ENCODE results near the gene TMCC2. TPM values are rescaled to one million over a fixed set of nuclear protein-coding genes. Genes with fewer than 3 reads are reported as not detected.
"Not testable (repeated sequence)": the region's sequence is repeated elsewhere in the genome, so short reads cannot be mapped to it uniquely, and the experiment has no call there.

TMCC2 gene
- total RNA-seq, 1 donor from 2014 or later = 8.4 TPM

GRCh38 chr1:205211839-205212536 is 15.8 kb upstream of the TMCC2 start:
- intact Hi-C loops (cut with micrococcal nuclease) = loop anchor here (1.0 to 5.0 kb wide), 9 partner anchors 17 to 1840 kb away; partner anchors contain the start of genes PFKFB2, PPP1R15B, SNRPE and YOD1

GRCh38 chr1:205214756-205215155 is 13.0 kb upstream of the TMCC2 start:
- intact Hi-C loops (cut with micrococcal nuclease) = loop anchor here (5.0 kb wide), 2 partner anchors 802 to 1838 kb away; partner anchors contain the start of genes PFKFB2, PPP1R15B and YOD1

- intact Hi-C loops (cut with micrococcal nuclease) = no loop called here
These were observed 11.2 kb upstream of the TMCC2 start for GRCh38 chr1:205216588-205216987.

GRCh38 chr1:205217418-205217817 is 10.3 kb upstream of the TMCC2 start:
- intact Hi-C loops (cut with micrococcal nuclease) = no loop called here

- intact Hi-C loops (cut with micrococcal nuclease) = loop anchor here (10.0 kb wide), 1 partner anchor 676 kb away; no protein-coding TSS in a partner anchor
These were observed 7.3 kb upstream of the TMCC2 start for GRCh38 chr1:205220421-205220820.

GRCh38 chr1:205224736-205225135 is 3.0 kb upstream of the TMCC2 start:
- intact Hi-C loops (cut with micrococcal nuclease) = loop anchor here (5.0 to 10.0 kb wide), 2 partner anchors 680 to 702 kb away; no protein-coding TSS in a partner anchor

- intact Hi-C loops (cut with micrococcal nuclease) = loop anchor here (5.0 to 10.0 kb wide), 2 partner anchors 681 to 704 kb away; no protein-coding TSS in a partner anchor
These were observed 1.6 kb upstream of the TMCC2 start for GRCh38 chr1:205225901-205226765.

- intact Hi-C loops (cut with micrococcal nuclease) = loop anchor here (5.0 to 10.0 kb wide), 2 partner anchors 682 to 705 kb away; no protein-coding TSS in a partner anchor
These were observed 720 bp upstream of the TMCC2 start for GRCh38 chr1:205226868-205227583.

GRCh38 chr1:205228093-205228521 is 361 bp downstream of the TMCC2 start:
- intact Hi-C loops (cut with micrococcal nuclease) = loop anchor here (2.0 to 10.0 kb wide), 4 partner anchors 93 to 706 kb away; partner anchors contain the start of gene NUAK2

- intact Hi-C loops (cut with micrococcal nuclease) = loop anchor here (1.0 to 10.0 kb wide), 10 partner anchors 9 to 707 kb away; partner anchors contain the start of genes DSTYK and NUAK2
These were observed 1.7 kb downstream of the TMCC2 start for GRCh38 chr1:205229399-205229871.

- intact Hi-C loops (cut with micrococcal nuclease) = loop anchor here (1.0 to 10.0 kb wide), 10 partner anchors 8 to 708 kb away; partner anchors contain the start of genes DSTYK and NUAK2
These were observed 2.4 kb downstream of the TMCC2 start for GRCh38 chr1:205229916-205230700.

- intact Hi-C loops (cut with micrococcal nuclease) = no loop called here
These were observed 3.2 kb downstream of the TMCC2 start for GRCh38 chr1:205230982-205231381.

GRCh38 chr1:205232127-205232820 is 4.5 kb downstream of the TMCC2 start:
- intact Hi-C loops (cut with micrococcal nuclease) = no loop called here

- intact Hi-C loops (cut with micrococcal nuclease) = no loop called here
These were observed 5.2 kb downstream of the TMCC2 start for GRCh38 chr1:205232945-205233397.

- intact Hi-C loops (cut with micrococcal nuclease) = not testable (repeated sequence)
These were observed 6.2 kb downstream of the TMCC2 start for GRCh38 chr1:205233986-205234385.

- intact Hi-C loops (cut with micrococcal nuclease) = no loop called here
These were observed 8.2 kb downstream of the TMCC2 start for GRCh38 chr1:205235951-205236350.

- intact Hi-C loops (cut with micrococcal nuclease) = no loop called here
These were observed 8.8 kb downstream of the TMCC2 start for GRCh38 chr1:205236526-205236925.

GRCh38 chr1:205236951-205237475 is 9.3 kb downstream of the TMCC2 start:
- intact Hi-C loops (cut with micrococcal nuclease) = no loop called here

Data from T-helper 1 cell treated with Interleukin-12 subunit alpha and Interleukin-12 subunit beta and Interleukin-4 antibody, amounts not matched to agents 30 ng/mL and 1 ng/mL, for 36 hours (primary cell).